Measurements from ENCODE around the gene AKAP12.

DNA sequence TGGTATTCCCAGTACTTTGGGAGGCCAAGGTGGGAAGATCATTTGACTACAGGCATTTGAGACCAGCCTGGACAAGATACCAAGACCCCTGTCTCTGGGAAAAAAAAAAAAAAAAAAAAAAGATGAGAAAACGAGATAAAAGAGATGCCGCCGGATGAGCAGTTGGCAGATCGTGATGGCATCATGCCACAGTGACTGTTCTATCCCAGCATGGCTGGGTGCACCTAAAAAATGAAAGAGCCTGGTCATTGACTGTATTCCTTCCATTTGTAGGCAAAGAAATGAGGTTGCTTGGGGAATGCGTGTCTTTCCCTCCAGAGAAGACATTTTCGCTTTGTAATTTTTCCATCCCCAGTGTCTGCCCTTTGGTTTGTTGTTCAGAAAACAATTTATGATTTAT, 12.9 kb downstream of the AKAP12 start:
- no peak for TF ChIP-seq POLR2A (IDR thresholded peaks at IDR 0.05)
- TF ChIP-seq, protein P1, sequence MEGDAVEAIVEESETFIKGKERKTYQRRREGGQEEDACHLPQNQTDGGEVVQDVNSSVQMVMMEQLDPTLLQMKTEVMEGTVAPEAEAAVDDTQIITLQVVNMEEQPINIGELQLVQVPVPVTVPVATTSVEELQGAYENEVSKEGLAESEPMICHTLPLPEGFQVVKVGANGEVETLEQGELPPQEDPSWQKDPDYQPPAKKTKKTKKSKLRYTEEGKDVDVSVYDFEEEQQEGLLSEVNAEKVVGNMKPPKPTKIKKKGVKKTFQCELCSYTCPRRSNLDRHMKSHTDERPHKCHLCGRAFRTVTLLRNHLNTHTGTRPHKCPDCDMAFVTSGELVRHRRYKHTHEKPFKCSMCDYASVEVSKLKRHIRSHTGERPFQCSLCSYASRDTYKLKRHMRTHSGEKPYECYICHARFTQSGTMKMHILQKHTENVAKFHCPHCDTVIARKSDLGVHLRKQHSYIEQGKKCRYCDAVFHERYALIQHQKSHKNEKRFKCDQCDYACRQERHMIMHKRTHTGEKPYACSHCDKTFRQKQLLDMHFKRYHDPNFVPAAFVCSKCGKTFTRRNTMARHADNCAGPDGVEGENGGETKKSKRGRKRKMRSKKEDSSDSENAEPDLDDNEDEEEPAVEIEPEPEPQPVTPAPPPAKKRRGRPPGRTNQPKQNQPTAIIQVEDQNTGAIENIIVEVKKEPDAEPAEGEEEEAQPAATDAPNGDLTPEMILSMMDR (IDR thresholded peaks at IDR 0.05) = no peak
